HG03565 (cell line): ENCODE results near the gene KCNMB2.
"Not testable (repeated sequence)": the region's sequence is repeated elsewhere in the genome, so short reads cannot be mapped to it uniquely, and the experiment has no call there.

Source experiments
- ATAC-seq: cut with Tn5 transposase; IDR thresholded peaks from one replicate; pipeline ENCODE4 v1.9.1; 2021; ENCODE audit warnings: mild to moderate bottlenecking, moderate library complexity; ENCODE audit not compliant: unreplicated experiment

Gene KCNMB2

DNA sequence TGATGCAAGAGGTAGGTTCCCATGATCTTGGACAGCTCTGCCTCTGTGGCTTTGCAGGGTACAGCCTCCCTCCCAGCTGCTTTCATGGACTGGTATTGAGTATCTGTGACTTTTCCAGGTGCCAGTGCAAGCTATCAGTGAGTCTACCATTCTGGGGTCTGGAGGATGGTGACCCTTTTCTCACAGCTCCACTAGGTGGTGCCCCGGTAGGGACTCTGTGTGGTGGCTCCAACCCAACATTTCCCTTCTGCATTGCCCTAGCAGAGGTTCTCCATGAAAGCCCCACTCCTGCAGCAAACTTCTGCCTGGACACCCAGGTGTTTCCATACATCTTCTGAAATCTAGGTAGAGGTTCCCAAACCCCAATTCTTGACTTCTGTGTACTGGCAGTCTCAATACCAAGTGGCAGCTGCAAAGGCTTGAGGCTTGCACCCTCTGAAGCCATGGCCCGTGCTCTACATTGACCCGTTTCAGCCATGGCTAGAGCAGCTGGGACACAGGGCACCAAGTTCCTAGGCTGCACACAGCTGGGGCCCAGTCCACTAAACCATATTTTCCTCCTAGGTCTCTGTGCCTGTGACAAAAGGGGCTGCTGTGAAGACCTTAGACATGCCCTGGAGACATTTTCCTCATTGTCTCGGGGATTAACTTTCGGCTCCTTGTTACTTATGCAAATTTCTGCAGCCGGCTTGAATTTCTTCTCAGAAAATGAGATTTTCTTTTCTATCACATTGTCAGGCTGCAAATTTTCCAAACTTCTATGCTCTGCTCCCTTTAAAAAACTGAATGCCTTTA, 209.8 kb downstream of the KCNMB2 start:
- ATAC-seq = not testable (repeated sequence)

DNA sequence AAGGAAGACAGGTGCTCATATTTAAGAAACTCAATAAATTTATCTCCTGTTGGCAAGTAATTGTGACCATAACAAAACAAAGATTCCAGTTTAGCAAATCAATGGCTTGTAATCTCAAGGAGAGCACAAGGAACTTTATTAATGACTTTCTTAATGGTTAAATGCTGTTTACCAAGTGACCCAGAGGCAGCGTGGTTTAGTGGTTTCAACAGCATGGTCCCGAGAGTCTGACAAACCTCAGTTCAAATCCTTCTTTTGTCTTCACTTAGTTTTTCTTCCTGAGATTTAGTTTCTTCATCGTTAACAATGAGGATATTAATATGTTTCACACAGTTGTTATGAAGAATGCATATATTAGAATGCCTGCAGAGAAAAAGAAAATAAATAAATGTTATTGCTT, 212.6 kb downstream of the KCNMB2 start:
- ATAC-seq = no peak

DNA sequence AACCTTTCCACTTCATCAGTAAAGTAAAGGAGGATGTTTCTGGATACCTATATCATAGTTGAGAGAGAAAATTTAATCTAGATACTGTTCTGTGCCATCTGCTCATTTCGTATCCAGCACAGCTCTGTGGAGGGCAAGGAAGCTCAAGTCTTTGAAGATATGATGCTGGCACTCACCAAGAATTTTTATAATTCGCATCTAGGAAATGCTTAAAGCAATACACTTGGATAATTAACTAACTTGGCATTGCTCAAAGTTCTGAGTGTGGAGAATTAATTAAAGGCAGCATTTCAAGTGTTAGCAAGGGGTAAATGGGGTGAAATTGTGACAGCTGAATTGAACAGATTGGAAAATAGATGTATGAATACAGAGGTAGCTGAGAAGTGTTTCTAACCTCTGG, 213.2 kb downstream of the KCNMB2 start:
- ATAC-seq = no peak

DNA sequence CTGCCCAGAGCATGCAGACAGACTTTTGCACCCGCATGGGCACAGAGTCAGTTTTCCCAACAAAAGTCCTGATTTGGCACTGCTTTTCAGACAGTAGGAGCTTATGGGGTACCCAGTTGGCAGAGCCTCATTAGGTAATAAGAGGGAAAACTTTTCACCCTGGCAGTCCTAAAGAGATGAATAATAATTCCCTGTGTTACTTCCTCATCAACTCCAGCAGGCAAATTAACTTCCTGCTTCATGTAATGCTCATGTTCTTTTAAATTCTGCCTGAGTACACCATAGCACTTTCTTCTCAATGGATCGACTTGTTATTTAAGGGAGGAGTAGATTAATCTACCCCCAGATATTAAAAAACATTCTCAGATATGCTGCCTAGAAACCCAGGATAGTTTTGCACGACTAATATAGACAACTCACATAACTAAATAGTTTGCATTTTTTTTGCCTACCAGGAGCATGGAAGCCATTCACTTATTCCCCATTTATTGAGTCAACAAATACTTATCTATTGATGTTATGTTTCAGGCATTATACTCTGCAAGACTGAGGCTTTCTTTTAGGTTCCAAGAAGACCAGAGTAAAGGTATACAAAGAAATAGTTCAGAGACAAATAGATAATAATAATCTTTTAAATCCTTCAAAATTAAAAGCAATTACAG, 214.5 kb downstream of the KCNMB2 start:
- ATAC-seq = no peak

DNA sequence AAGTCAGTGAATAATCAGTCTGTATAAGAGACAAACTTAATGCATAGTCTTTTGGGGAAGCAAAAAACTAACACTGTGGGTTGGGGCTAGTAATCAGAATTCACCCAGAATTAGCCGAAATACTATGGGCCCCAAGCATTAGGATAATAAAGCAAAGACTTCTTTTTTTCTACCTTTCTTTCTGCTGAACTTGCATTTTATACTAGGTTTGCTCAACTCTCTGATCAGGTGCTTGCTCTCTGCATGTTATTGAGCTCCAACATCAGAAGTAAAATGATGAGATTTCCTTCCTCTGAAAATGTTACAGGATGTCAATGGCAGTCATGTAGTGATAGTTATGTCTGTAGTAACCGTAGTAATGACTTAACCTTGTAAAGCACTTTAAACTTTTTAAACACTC, 216.6 kb downstream of the KCNMB2 start:
- ATAC-seq = no peak

DNA sequence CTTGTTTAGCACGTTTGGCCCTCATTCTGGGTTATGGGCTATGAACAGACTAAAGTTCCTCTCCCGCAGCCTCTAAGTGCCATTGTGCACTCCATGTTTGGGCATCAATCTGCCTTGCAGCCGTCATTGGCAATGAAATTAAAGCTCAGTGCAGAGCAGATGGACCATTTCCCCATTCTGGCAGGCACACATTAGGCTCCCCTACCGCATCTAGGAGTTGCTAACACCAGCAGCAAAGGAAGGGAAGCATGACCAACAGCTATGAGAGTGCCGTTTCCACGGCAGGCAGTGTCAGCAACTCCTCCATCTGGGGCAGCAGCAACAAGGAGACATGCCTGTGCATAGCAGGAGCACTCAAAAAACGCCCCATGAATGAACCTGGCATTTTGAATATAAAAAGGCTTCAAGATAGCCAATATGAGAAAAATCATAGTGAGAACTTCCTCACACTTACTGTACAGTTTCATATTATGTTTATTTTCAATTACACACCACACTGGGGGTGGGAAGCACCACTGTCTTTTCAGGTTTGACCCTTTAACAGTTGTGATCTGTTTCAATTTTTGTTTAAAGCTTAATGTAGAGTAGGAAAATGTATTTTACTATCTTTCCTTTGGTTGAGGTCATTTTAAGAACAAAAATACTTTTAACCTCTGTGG, 218.7 kb downstream of the KCNMB2 start:
- ATAC-seq = no peak

DNA sequence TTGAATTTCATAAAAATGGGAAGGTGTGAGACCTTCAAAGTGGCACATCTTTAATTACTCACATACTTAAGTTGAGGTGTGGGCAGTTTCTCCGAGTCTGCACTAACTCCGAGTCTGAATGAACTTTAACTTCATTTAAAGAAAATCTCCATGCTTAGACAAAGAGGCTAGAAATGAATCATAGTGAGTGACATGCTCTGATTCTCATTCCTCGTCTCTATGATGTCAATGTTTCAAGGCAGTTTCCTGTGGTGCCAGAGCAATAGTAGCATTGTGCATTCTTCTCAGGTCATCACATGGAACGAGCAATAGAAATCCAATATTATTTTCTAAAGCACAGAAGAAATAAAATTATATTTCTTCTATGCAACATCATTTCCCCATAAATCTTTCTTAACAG, 224.8 kb downstream of the KCNMB2 start:
- ATAC-seq = no peak

DNA sequence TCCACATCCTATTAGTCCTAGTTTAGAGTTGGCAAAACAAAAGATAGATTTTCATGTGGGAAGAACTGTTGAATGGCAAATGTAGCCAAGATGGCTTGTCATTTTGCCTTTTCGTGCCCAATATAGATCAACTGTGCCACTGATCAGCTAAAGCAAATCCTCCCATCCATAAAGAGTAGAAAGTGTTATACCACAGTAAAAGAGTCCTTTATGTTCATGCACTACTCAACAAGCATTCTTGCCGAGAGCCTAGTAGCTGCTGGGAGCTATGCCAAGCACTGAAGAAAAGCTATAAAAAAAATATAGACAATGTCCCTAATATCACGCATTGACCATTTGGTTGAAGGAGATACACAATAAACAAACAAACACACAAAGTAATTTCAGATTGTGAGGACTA, 225.2 kb downstream of the KCNMB2 start:
- no peak for ATAC-seq

DNA sequence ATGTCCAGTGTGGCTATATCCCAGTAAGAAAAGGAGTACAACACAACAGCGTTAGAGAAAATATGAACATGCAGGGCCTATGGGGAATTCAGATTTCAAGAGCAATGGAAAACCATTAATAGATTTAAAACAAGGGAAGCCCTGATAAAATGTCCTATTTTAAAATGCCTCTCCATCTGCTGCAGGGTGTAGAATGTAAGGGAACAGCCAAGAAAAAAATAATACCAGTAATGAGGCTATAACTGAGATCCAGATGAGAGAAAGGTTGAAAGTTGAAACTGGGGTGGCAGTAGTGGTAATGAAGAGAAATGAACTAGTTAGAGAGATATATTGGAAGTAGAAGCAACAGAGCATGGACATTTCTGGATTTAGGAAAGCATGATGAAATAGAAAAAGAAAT, 226.1 kb downstream of the KCNMB2 start:
- ATAC-seq = no peak

DNA sequence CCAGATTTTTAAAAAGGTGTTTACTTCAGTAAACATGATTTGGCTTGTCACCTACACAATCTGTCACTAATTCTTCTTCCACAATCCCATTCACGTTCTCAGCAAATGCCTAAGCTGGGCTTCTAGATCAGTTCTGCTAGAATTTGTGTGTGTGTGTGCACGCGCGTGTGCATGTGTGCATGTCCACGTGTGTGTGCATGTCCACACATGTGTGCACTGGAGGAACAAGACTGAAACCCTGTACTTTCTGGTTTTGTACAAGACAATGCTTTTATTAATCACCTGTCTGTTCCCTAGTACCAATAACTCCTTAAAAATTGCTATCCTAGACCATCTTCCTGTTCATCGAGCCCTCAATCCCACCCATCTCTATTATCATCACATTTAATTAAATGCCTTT, 229.2 kb downstream of the KCNMB2 start:
- no peak for ATAC-seq

DNA sequence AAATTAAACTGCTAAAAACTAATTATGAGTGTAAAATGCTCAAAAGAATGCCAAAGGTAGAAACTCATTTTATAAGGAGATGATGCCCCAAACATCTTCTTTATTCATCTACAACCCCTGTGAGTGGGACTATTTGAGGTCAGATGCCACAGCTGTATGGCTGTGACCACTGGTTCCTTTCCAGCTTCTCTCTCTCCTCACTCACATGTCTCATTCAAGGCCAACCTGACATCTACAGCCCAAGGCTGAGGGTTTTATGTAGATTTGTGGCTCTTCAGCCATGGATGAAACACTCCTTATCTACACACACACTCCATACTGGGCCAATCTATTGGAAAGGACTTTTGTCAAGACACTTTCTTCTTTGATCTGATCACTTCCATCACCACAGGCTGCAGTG, 231.3 kb downstream of the KCNMB2 start:
- ATAC-seq = no peak

DNA sequence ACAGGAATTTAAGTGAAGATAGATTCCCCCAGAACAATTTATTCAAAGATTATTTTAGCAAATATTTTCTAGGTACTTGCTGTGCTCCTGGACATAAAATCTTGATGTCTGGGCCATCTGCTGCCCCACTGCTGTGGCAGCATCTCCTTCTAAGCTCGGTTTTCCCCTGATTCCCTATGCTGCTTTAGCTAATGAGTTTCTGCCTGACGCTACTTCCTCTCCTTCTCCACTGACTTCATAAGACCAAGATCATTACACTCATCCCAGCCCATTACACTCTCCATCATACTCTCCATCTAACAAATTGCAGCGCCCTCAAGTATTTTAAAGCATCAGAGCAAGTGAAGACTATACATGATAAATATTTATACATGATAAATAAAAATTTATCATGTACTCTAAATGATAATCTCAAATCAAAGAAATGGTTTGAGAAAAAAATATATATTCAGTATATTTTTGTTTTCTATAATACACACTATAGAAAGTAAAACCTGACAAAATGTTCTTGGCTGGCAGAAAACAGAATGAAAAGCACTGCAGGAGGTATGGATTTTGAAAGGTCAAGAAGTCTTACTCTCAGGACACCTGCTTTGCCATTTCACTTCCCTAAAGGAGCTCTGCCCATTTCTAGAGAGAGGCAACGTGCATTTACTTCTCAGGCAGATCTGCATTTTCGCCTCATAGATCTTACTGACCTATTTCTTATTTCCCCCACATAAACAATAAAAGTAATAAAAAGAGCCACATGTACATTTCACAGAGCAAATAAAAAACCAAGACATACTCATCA, 232.0 kb downstream of the KCNMB2 start:
- peak; percentile 61 for ATAC-seq

DNA sequence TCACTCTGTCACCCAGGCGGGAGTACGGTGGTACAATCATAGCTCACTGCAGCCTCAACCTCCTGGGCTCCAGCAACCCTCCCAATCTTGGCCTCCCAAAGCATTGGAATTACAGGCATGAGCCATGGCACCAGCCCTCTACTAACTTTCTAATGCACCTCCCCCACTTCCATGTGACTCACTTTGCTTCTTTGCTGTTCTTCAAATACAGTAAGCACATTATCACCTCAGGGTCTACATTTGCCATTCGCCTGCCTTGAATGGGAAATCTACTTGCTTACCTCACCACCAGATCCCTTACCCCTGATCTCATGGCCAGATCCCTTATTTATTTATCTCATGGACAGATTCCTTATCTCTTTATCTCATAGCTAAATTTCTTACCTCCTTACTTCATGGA, 235.3 kb downstream of the KCNMB2 start:
- ATAC-seq = no peak

DNA sequence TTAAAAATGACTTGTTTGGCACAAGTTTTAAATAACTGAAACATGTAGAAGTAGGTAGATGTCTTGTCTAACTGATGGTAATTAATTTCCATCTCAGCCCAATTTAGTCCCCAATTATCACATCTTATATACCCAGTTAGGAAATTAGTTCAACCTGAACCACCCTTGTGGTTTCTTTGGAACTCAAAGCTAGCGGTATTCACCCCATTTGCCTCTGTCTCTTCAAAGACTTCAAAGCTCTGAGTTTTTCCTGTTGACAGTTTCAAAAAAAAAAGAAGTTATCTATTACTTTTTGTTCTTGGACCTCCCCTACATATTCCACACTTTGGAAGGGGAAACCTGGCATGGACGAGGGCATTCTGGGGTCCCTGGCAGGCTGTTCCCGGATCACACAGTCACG, 236.5 kb downstream of the KCNMB2 start:
- no peak for ATAC-seq

DNA sequence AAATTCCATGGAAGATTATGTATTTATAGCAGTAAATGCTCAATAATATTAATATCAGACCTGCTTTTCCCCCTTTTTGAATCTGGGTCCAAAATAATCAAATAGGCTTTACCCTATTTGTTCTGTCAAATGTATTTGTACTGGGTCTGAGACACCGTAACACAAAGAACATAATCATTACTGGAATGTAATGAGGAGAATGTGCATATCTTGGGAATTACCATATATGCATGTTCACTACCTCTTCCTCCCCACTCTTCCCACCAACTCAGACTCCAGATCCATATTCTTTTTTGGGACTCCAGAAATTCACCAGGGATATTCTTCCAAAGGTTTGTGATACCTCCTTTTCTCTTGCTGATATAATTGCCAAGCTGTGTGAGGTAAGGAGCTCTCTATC, 237.1 kb downstream of the KCNMB2 start:
- no peak for ATAC-seq

DNA sequence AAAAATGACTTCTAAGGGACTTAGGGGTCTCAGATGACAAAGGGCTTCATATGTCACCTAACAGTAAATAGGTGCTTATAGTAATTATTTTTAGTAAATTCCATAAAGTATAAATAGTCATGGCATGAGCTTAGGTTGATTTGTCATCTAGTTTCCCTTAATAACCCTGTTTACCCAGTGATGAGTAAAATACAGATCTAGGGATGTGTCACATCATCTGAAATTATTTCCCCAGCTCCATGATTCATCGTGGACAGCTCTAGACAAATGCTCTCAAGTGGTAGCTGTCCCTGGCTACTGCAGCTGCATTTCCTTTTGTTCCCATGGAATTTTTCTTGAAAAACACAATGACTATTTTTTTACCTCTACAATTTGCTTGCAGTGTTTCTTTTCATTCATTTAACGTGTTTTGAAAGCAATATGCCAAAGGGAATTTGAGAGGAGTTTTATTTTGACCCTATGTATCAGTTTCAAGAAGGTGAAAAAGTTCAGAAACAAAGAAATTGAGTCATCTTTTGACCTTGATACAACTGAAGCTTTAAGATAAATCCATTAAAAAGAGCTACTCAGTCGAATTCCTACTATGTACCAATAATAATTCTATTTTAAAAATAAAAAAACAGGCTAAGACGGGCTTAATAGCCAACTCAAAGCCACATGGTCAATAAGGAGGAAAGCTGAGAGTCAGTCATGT, 241.6 kb downstream of the KCNMB2 start:
- peak; percentile 76 for ATAC-seq

DNA sequence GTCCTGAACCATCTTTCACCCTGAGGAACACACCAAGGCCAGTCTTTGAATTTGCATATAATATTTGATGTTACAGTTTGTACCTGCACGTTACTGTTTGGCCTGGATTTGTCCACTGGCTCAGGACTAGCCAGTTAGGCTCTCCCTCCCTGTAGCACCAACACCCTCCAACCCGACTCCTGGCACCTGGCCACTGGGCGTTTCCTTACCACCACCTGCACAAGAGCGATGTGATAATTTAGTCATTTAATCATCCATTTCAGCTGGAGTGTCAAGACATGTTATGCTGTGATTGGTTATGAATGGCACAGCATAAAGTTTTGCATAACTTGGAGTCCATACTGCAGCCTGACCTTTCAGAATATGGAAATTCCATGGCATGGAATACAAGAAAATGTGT, 242.4 kb downstream of the KCNMB2 start:
- no peak for ATAC-seq

DNA sequence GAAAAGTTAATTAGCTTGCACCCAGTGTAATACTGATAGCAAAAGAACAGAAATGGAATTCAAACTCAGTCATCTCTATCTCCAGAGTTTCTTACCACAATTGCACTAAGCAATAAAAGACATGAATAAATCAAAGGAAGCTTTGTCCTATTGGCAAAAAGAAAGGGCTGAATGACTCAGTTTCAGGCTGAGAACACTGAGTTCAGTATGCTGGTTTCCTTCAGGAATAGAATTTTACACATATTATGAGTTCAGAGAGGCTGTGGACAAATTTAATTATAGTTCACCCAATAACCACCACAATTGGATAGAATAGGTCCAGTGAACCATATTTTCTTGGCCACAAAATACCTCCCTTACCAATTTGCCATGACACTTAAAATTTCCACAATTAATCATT, 249.7 kb downstream of the KCNMB2 start:
- ATAC-seq = no peak

DNA sequence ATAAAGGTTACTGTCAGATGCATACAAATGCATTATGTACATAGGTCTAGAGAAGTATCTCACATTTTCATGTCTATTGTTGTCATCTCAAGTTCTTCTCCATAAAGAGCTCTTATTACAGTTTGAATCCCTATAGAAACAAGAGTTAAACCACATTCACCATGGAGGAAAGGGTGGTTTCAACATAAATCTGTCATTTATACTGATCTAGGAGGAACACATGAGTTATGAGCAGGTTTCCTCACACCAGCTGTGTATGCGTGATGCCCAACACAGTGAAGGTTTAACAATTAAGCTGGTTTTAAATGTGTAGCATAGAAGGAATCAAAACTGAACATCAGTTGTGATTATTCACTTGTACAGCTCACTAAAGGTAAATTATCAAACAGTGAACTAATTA, 251.7 kb downstream of the KCNMB2 start:
- no peak for ATAC-seq

DNA sequence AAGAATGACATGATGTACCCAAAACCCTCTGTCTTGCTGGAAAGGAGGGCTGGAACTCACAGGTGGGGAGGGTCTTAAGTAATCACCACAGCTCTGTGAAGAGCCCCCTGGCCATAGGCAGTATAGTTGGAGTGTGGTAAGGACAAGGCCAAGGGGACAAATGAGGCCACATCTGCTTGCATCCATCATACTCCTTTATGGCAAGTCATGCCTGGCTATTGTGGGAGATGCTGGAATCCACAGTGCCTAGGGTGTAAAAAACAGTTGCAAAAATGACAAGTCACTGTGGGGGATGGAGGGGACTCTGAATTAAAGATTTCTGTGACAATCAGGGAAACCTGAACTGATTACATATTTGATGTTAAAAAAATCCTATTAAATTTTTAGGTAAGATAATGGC, 258.5 kb downstream of the KCNMB2 start:
- ATAC-seq = no peak

DNA sequence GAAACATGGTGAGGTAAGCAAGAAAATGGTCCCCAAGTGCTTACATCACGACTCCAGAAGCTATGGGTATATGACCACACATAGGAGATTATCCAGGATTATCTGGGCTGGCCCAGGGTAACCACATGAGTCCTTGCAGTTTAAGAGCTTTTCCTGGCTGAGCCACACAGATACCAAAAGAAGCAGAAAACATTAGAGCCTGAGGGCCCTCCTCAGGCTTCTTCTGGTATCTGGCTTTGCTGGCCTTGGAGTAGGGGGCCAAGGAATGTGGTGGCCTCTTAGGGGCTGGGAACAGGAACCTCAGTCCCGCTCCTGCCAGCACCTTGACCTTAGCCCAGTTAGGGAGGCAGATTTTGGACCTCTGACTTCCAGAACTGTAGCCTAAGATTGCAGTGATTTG, 259.1 kb downstream of the KCNMB2 start:
- ATAC-seq = no peak
